ENCODE data around the gene IER3IP1. TPM values are rescaled to one million over a fixed set of nuclear protein-coding genes. Genes with fewer than 3 reads are reported as not detected.

The IER3IP1 gene
- total RNA-seq, 1 donor from 2014 or later = 14.8 TPM

DNA sequence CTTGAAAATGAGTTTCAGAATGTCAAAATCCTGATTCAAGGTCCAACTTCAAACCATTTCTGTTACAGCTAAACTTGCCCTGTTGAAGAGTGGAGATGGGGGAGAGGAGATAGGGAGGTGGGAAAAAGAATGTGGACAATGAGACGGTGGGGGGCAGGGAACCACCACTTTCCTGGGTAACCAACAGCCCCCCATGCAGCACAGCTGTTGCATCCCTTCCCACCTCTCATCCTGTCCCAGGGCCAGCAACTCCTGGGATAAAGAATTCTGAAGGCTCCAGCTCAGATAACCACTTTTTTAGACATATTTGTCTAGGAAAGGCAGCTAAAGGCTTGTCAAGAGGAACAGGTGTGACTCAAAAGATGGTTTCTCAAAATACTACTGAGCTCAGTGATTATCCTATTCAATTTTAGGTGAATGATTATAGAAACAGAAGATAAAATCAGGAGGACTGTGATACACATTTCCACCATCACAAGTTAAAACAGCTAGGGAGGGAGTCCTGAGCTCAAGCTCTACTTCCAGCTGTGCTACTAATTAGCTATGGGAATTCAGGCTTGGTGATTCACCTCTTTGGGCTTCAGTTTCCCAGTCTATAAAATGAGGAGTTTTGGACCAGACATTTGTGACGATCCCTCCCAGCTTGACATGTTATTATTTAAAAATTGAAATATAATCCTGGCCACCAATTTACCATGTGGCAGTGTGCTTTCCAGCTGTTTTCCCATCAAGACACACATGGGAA, 62.2 kb downstream of the IER3IP1 start:
- H3K36me3 Mint-ChIP-seq (ENCODE audit: unreplicated experiment) = peaks cover 31% of the 10 kb centered on the region
- no peak for TF ChIP-seq CTCF (IDR thresholded peaks at IDR 0.05)
- H3K4me1 Mint-ChIP-seq (ENCODE audit: unreplicated experiment) = no peaks in the 10 kb centered on the region
- no peak overlapping the region for H3K27ac Mint-ChIP-seq (ENCODE audit: unreplicated experiment)
- no peaks in the 10 kb centered on the region for H3K27me3 Mint-ChIP-seq (ENCODE audit: unreplicated experiment)
- H3K9me3 Mint-ChIP-seq (ENCODE audit: unreplicated experiment) = no peaks in the 10 kb centered on the region
- H3K4me3 Mint-ChIP-seq (ENCODE audit: unreplicated experiment) = no peak overlapping the region
- DNase-seq (ENCODE audit: extremely low spot score, unreplicated experiment) = no peak

DNA sequence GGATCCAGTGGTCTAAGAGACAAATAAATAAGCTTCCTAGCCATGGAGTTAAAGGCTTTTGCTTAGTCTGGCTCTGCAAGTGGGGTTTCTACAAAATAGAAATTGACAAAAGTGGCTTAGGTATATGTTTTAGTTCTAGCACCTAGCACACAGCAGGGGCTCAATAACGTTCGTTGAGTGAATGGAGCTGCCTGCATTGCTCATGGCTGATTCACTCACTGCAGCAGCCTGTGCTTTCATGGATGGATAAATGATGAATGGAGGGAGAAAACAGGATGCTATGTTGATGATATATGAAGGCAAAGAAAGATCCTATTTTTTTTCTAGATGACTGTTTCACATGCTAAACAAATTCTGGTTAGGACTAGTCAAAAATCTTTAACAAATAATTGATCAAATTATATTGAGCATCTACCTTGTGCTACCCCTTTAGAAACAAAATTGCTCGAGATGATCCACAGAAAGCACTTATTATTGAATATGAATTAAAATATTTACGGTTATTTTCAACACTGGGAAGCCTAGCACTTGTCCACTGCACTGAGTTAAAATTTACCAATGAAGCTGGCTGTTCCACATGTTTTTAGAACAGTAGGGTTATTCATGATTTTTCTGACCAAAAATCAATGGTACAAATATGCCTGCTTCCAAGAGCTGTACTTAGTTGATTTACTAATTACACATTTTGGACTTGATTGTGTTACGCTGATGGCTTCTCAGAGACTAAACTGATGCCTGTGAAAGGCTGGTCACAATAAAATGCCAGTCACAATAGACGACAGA, 65.5 kb downstream of the IER3IP1 start:
- DNase-seq (ENCODE audit: extremely low spot score, unreplicated experiment) = no peak
- TF ChIP-seq CTCF (IDR thresholded peaks at IDR 0.05) = no peak
- H3K4me3 Mint-ChIP-seq (ENCODE audit: unreplicated experiment) = no peak overlapping the region
- no peaks in the 10 kb centered on the region for H3K9me3 Mint-ChIP-seq (ENCODE audit: unreplicated experiment)
- H3K27ac Mint-ChIP-seq (ENCODE audit: unreplicated experiment) = no peak overlapping the region
- peaks cover 36% of the 10 kb centered on the region for H3K36me3 Mint-ChIP-seq (ENCODE audit: unreplicated experiment)
- H3K4me1 Mint-ChIP-seq (ENCODE audit: unreplicated experiment) = no peaks in the 10 kb centered on the region
- no peaks in the 10 kb centered on the region for H3K27me3 Mint-ChIP-seq (ENCODE audit: unreplicated experiment)

GRCh38 chr18:47109720-47110119, 66.4 kb downstream of the IER3IP1 start:
- H3K27ac Mint-ChIP-seq (ENCODE audit: unreplicated experiment) = no peak overlapping the region

DNA sequence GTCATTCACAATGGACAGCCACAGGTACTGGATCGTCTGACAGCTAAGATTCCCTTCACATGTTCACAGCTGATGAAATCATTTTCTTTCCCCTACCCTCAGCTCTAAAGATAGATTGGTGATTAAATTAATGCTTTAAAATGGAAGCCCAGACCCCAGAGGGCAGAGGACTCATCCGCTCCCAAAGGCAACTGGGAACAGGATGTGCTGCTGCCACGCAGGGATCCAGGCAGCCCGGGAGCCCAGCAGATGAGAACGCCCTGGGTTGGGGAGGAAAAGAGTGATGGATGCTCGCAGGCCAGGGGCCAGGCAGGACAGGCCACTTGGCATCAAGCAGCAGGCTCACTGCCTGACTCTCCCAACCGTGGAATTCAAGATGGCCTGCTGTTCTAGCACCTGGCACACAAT, 67.2 kb downstream of the IER3IP1 start:
- no peak for DNase-seq (ENCODE audit: extremely low spot score, unreplicated experiment)
- H3K4me1 Mint-ChIP-seq (ENCODE audit: unreplicated experiment) = no peaks in the 10 kb centered on the region
- H3K9me3 Mint-ChIP-seq (ENCODE audit: unreplicated experiment) = no peaks in the 10 kb centered on the region
- H3K4me3 Mint-ChIP-seq (ENCODE audit: unreplicated experiment) = no peak overlapping the region
- peaks cover 44% of the 10 kb centered on the region for H3K36me3 Mint-ChIP-seq (ENCODE audit: unreplicated experiment)
- H3K27ac Mint-ChIP-seq (ENCODE audit: unreplicated experiment) = no peak overlapping the region
- H3K27me3 Mint-ChIP-seq (ENCODE audit: unreplicated experiment) = no peaks in the 10 kb centered on the region
- no peak for TF ChIP-seq CTCF (IDR thresholded peaks at IDR 0.05)

More at GRCh38 chr18:47109720-47110119, 66.4 kb downstream of the IER3IP1 start:
- Mint-ChIP-seq H3K27me3 (ENCODE audit: unreplicated experiment) (no peaks in the 10 kb centered on the region), H3K9me3 (ENCODE audit: unreplicated experiment) (no peaks in the 10 kb centered on the region), H3K4me3 (ENCODE audit: unreplicated experiment) (no peak overlapping the region), H3K4me1 (ENCODE audit: unreplicated experiment) (no peaks in the 10 kb centered on the region), H3K36me3 (ENCODE audit: unreplicated experiment) (peaks cover 40% of the 10 kb centered on the region)
- no peak for DNase-seq (ENCODE audit: extremely low spot score, unreplicated experiment)
- TF ChIP-seq CTCF (IDR thresholded peaks at IDR 0.05) = no peak

GRCh38 chr18:47108373-47108772, 67.8 kb downstream of the IER3IP1 start:
- TF ChIP-seq CTCF (IDR thresholded peaks at IDR 0.05) = no peak
- no peak overlapping the region for H3K27ac Mint-ChIP-seq (ENCODE audit: unreplicated experiment)
- H3K27me3 Mint-ChIP-seq (ENCODE audit: unreplicated experiment) = no peaks in the 10 kb centered on the region
- H3K9me3 Mint-ChIP-seq (ENCODE audit: unreplicated experiment) = no peaks in the 10 kb centered on the region
- H3K4me1 Mint-ChIP-seq (ENCODE audit: unreplicated experiment) = no peaks in the 10 kb centered on the region
- no peak overlapping the region for H3K4me3 Mint-ChIP-seq (ENCODE audit: unreplicated experiment)
- peaks cover 40% of the 10 kb centered on the region for H3K36me3 Mint-ChIP-seq (ENCODE audit: unreplicated experiment)
- no peak for DNase-seq (ENCODE audit: extremely low spot score, unreplicated experiment)
